ENCODE data around the gene HLA-DMA. TPM values are rescaled to one million over a fixed set of nuclear protein-coding genes. Genes with fewer than 3 reads are reported as not detected.
A peak's percentile ranks its signal among the peaks of the same experiment; 100 is the strongest.

Gene HLA-DMA
- total and polyA plus RNA-seq, 3 donors from 2014 or later, result 10.1 to 54.5 (median 19.8) TPM

GRCh38 chr6:32940656-32941213 is 12.2 kb downstream of the HLA-DMA start, which contains the start of gene HLA-DMB:
HLA-DMB (minus strand) TSS chr6:32941028; CDS start chr6:32940807, 221 bp downstream.
- H3K4me1 ChIP-seq, result peaks cover 3% of the 10 kb centered on the region
- WGBS, 2 donors, result 26 to 50% methylated on average over 5 to 8 of the region's 9 CpGs
- TF ChIP-seq POLR2A (IDR thresholded peaks at IDR 0.05), result no peak
- TF ChIP-seq, protein P1, sequence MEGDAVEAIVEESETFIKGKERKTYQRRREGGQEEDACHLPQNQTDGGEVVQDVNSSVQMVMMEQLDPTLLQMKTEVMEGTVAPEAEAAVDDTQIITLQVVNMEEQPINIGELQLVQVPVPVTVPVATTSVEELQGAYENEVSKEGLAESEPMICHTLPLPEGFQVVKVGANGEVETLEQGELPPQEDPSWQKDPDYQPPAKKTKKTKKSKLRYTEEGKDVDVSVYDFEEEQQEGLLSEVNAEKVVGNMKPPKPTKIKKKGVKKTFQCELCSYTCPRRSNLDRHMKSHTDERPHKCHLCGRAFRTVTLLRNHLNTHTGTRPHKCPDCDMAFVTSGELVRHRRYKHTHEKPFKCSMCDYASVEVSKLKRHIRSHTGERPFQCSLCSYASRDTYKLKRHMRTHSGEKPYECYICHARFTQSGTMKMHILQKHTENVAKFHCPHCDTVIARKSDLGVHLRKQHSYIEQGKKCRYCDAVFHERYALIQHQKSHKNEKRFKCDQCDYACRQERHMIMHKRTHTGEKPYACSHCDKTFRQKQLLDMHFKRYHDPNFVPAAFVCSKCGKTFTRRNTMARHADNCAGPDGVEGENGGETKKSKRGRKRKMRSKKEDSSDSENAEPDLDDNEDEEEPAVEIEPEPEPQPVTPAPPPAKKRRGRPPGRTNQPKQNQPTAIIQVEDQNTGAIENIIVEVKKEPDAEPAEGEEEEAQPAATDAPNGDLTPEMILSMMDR (IDR thresholded peaks at IDR 0.05), result no peak
- H3K4me3 ChIP-seq, result peak within 1 kb of the TSS; percentile 15 to 23
- intact Hi-C loops (cut with DNase I; ENCODE audit: low total_unique reads), result no loop called here
- DNase-seq, result peak; percentile 65
- H3K36me3 ChIP-seq (ENCODE audit: low read depth, missing control alignments), result no peaks in the 10 kb centered on the region
- H3K27ac ChIP-seq, result peak within 1 kb of the TSS; percentile 9 to 70
- H3K27me3 ChIP-seq, result no peaks in the 10 kb centered on the region
- H3K9me3 ChIP-seq, result no peaks in the 10 kb centered on the region

DNA sequence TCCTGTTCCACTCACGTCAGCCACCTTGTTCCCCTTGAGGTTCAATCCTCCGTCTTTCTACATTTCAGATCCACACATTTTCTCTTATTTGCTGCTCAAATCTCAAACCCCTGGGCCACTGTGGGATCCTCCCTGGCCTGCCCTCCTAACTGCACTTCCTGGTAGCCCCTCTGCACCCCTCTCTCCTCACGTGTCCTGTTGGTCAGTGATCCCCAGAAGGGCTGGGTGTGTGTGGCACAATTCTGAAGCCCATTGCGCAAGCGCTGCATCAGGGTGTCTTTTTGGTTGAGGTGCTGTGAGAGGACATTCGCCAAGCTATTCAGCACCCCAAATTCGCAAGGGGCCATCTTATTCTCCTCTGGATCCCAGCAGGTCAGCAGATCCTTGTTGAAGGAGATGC is 14.4 kb downstream of the HLA-DMA start:
- intact Hi-C loops (cut with DNase I; ENCODE audit: low total_unique reads), result loop anchor here (10.0 kb wide), 1 partner anchor 46 kb away; no protein-coding TSS in a partner anchor
- no peak overlapping the region for H3K4me3 ChIP-seq

GRCh38 chr6:32937230-32937633 is 15.7 kb downstream of the HLA-DMA start:
- H3K27me3 ChIP-seq, result no peaks in the 10 kb centered on the region
- TF ChIP-seq, protein P1 (IDR thresholded peaks at IDR 0.05), result no peak
- no peak for TF ChIP-seq POLR2A (IDR thresholded peaks at IDR 0.05)
- DNase-seq, result no peak
- WGBS, 2 donors, result 78 to 85% methylated on average over 8 of the region's 8 CpGs
- no peaks in the 10 kb centered on the region for H3K9me3 ChIP-seq
- H3K4me3 ChIP-seq, result no peak overlapping the region
- intact Hi-C loops (cut with DNase I; ENCODE audit: low total_unique reads), result loop anchor here (10.0 kb wide), 1 partner anchor 48 kb away; no protein-coding TSS in a partner anchor
- H3K27ac ChIP-seq, result no peak overlapping the region
- H3K4me1 ChIP-seq, result peaks cover 3% of the 10 kb centered on the region
- H3K36me3 ChIP-seq (ENCODE audit: low read depth, missing control alignments), result no peaks in the 10 kb centered on the region

More for the DNA sequence above, 14.4 kb downstream of the HLA-DMA start:
- no peak for DNase-seq
- H3K27me3 ChIP-seq, result no peaks in the 10 kb centered on the region
- H3K36me3 ChIP-seq (ENCODE audit: low read depth, missing control alignments), result no peaks in the 10 kb centered on the region
- no peak overlapping the region for H3K27ac ChIP-seq
- no peak for TF ChIP-seq POLR2A (IDR thresholded peaks at IDR 0.05)
- TF ChIP-seq, protein P1 (IDR thresholded peaks at IDR 0.05), result no peak
- 85 to 92% methylated on average over 7 of the region's 7 CpGs for WGBS, 2 donors
- H3K9me3 ChIP-seq, result no peaks in the 10 kb centered on the region
- peaks cover 3% of the 10 kb centered on the region for H3K4me1 ChIP-seq

- DNase-seq, result no peak
- intact Hi-C loops (cut with DNase I; ENCODE audit: low total_unique reads), result loop anchor here (10.0 kb wide), 1 partner anchor 48 kb away; no protein-coding TSS in a partner anchor
- 80 to 81% methylated on average over 12 of the region's 12 CpGs for WGBS, 2 donors
- no peaks in the 10 kb centered on the region for H3K36me3 ChIP-seq (ENCODE audit: low read depth, missing control alignments)
- H3K27me3 ChIP-seq, result no peaks in the 10 kb centered on the region
- H3K4me3 ChIP-seq, result no peak overlapping the region
- H3K27ac ChIP-seq, result no peak overlapping the region
- TF ChIP-seq, protein P1 (IDR thresholded peaks at IDR 0.05), result no peak
- no peak for TF ChIP-seq POLR2A (IDR thresholded peaks at IDR 0.05)
- no peaks in the 10 kb centered on the region for H3K9me3 ChIP-seq
- H3K4me1 ChIP-seq, result peaks cover 5% of the 10 kb centered on the region
Observed at GRCh38 chr6:32936239-32937152, 16.4 kb downstream of the HLA-DMA start.
